Inflammatory macrophage (primary cell): ENCODE measurements around the gene TSSC4.

ENCODE experiments used
- DNase-seq, 2 donors: peaks; one replicate each; pipeline ENCODE4 v3.0.0-alpha.2; 2020 to 2022

The TSSC4 gene

GRCh38 chr11:2401436-2401984, 960 bp downstream of the TSSC4 start:
- no peak for DNase-seq

- no peak for DNase-seq
Measured at GRCh38 chr11:2402106-2402505, 1.6 kb downstream of the TSSC4 start.

- no peak for DNase-seq
Measured at GRCh38 chr11:2402890-2403645, 2.5 kb downstream of the TSSC4 start.

GRCh38 chr11:2404735-2405196, 4.2 kb downstream of the TSSC4 start:
- no peak for DNase-seq

GRCh38 chr11:2406451-2406850, 5.9 kb downstream of the TSSC4 start:
- DNase-seq, result no peak

- no peak for DNase-seq
Measured at GRCh38 chr11:2406878-2407410, 6.4 kb downstream of the TSSC4 start.

GRCh38 chr11:2408671-2409070, 8.1 kb downstream of the TSSC4 start:
- DNase-seq, result no peak

- no peak for DNase-seq
Measured at GRCh38 chr11:2409126-2409525, 8.6 kb downstream of the TSSC4 start.

GRCh38 chr11:2409611-2410468, 9.3 kb downstream of the TSSC4 start:
- DNase-seq, result peak; percentile 9 to 67

- DNase-seq, result no peak
Measured at GRCh38 chr11:2410616-2411015, 10.1 kb downstream of the TSSC4 start.

- no peak for DNase-seq
Measured at GRCh38 chr11:2411446-2412305, 11.1 kb downstream of the TSSC4 start.

- no peak for DNase-seq
Measured at GRCh38 chr11:2412323-2412722, 11.8 kb downstream of the TSSC4 start.

- DNase-seq, result no peak
Measured at GRCh38 chr11:2413742-2414579, 13.4 kb downstream of the TSSC4 start.

GRCh38 chr11:2414616-2415015, 14.1 kb downstream of the TSSC4 start:
- DNase-seq, result no peak

GRCh38 chr11:2415171-2415570, 14.6 kb downstream of the TSSC4 start:
- DNase-seq, result no peak

GRCh38 chr11:2415601-2416380, 15.2 kb downstream of the TSSC4 start:
- DNase-seq, result no peak

GRCh38 chr11:2416765-2417164, 16.2 kb downstream of the TSSC4 start:
- no peak for DNase-seq

GRCh38 chr11:2417856-2418692, 17.5 kb downstream of the TSSC4 start:
- no peak for DNase-seq

GRCh38 chr11:2418693-2419360, 18.3 kb downstream of the TSSC4 start:
- DNase-seq, result no peak
